NT2/D1 (cell line): ENCODE data around the gene PARL.

Source experiments
- DNase-seq: peaks from one replicate; pipeline ENCODE4 v3.0.0-alpha.2; 2011; ENCODE audit warnings: low read depth, low spot score
- H3K27me3 ChIP-seq: 2 replicates; pipeline ENCODE4 v1.6.0; 2011; ENCODE audit warnings: mild to moderate bottlenecking; ENCODE audit not compliant: insufficient read length, insufficient read depth
- H3K36me3 ChIP-seq: 2 replicates; pipeline ENCODE4 v1.6.1; 2011; ENCODE audit warnings: mild to moderate bottlenecking, low read length, mixed read lengths; ENCODE audit not compliant: insufficient read depth, insufficient read length
- H3K4me1 ChIP-seq: 2 replicates; pipeline ENCODE4 v1.5.1; 2011; ENCODE audit not compliant: insufficient read depth, insufficient read length
- H3K4me3 ChIP-seq: 2 replicates; pipeline ENCODE4 v1.5.1; 2011; ENCODE audit warnings: low read depth; ENCODE audit not compliant: insufficient read length
- H3K9ac ChIP-seq: 2 replicates; pipeline ENCODE4 v1.6.0; 2011; ENCODE audit warnings: low read depth; ENCODE audit not compliant: insufficient read length
- H3K9me3 ChIP-seq: 2 replicates; pipeline ENCODE4 v1.5.1; 2011; ENCODE audit warnings: mild to moderate bottlenecking, low read length; ENCODE audit not compliant: insufficient read depth
- SUZ12 ChIP-seq: IDR thresholded peaks from 2 replicates; pipeline ENCODE4 v1.6.1; 2011; ENCODE audit not compliant: insufficient read length, insufficient read depth; ENCODE audit errors: extremely low read depth
- YY1 ChIP-seq: IDR thresholded peaks from 2 replicates; pipeline ENCODE4 v1.6.1; 2011; ENCODE audit not compliant: insufficient read length, insufficient read depth
- ZNF274 ChIP-seq: IDR thresholded peaks from 2 replicates; pipeline ENCODE4 v1.6.1; 2011; ENCODE audit warnings: mild to moderate bottlenecking, low read depth, low read length

Gene PARL

DNA sequence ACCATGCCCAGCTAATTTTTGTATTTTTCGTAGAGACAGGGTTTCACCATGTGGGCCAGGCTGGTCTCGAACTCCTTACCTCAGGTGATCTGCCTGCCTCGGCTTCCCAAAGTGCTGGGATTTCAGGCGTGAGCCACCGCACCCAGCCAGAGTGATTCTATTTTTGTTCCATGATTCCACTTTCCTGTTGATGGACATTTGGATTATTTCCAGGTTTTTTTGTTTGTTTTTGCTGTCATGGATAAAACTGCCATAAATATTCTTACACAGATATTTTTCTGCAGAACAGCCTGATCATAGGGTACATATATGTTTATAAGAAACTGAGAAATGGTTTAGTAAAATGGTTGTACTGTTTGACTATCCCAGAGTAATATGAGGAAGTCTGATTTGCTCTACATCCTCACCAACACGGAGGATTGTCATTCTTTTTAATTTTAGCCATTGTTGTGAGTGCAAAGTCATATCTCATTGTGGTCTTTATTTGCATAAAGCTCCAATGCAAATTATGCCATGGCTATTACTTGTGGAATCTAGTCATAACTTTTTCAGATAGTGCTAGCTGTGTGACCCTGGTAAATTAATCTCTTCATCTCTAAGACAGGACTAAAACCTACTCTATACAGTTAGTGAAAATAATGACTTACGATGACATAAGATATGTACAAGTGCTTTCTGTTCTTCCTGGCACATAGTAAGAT is 102.0 kb downstream of the PARL start:
- no peak overlapping the region for H3K9ac ChIP-seq
- TF ChIP-seq ZNF274 = no peak
- TF ChIP-seq SUZ12 = no peak
- TF ChIP-seq YY1 = no peak
- H3K36me3 ChIP-seq = peaks cover 79% of the 10 kb centered on the region
- DNase-seq = no peak
- H3K9me3 ChIP-seq = no peaks in the 10 kb centered on the region
- no peaks in the 10 kb centered on the region for H3K4me1 ChIP-seq
- no peaks in the 10 kb centered on the region for H3K27me3 ChIP-seq
- H3K4me3 ChIP-seq = no peak overlapping the region

DNA sequence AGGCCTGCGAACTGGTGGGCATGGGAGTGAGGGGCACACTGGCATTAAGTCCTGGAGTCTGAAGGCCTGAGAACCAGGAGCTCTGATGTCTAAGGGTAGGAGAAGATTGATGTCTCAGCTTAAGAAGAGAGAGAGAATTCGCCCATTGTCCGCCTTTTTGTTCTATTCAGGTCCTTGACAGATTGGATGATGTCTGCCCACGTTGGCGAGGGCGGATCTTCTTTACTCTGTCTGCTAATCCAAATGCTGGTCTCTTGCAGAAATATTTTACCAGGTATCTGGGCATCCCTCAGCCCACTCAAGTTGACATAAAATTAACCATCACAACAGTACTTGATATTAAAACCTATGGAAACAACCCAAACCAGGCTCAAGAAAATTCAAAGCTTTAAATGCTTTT is 103.4 kb downstream of the PARL start:
- H3K9ac ChIP-seq = no peak overlapping the region
- H3K36me3 ChIP-seq = peaks cover 79% of the 10 kb centered on the region
- H3K4me1 ChIP-seq = no peaks in the 10 kb centered on the region
- H3K9me3 ChIP-seq = no peaks in the 10 kb centered on the region
- H3K27me3 ChIP-seq = no peaks in the 10 kb centered on the region
- H3K4me3 ChIP-seq = no peak overlapping the region
- no peak for DNase-seq
- TF ChIP-seq ZNF274 (no peak), SUZ12 (no peak), YY1 (no peak)

DNA sequence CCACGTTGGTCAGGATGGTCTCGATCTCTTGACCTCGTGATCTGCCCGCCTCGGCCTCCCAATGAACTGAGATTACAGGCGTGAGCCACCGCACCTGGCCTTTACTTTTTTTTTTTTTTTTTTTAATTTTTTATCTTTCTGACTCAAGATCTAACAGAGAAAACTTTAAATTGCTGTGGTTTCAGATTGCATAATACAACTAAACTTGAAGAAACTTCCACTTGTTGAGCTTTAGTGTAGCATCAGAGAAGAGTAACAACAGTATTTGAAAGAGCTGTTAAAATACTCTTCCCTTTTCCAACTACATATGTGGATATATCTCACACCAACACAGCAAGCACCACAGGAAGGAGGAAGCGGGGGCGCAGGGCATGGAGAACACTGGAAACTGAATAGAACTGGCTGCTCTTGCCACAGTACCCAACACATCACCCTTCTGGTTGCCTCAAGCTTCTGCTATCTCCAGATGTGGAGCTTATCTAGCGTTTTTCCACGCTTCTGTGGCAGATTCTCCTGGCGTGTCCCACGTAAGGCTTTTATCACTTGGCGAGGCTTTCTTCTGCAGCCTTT is 104.7 kb downstream of the PARL start:
- no peaks in the 10 kb centered on the region for H3K4me1 ChIP-seq
- no peak overlapping the region for H3K4me3 ChIP-seq
- no peak for DNase-seq
- no peak overlapping the region for H3K9ac ChIP-seq
- peaks cover 80% of the 10 kb centered on the region for H3K36me3 ChIP-seq
- H3K27me3 ChIP-seq = no peaks in the 10 kb centered on the region
- no peaks in the 10 kb centered on the region for H3K9me3 ChIP-seq
- TF ChIP-seq SUZ12 = no peak
- TF ChIP-seq ZNF274 = no peak
- TF ChIP-seq YY1 = no peak
